GM18505 (cell line): Measurements from ENCODE around the gene PIK3R6.
A peak's percentile ranks its signal among the peaks of the same experiment; 100 is the strongest.

Experiments used
- ATAC-seq: cut with Tn5 transposase; IDR thresholded peaks from one replicate; pipeline ENCODE4 v1.9.1; 2021; ENCODE audit not compliant: unreplicated experiment
- POLR2A ChIP-seq: IDR thresholded peaks from 4 replicates; pipeline ENCODE4 v1.6.1; 2011; ENCODE audit warnings: borderline replicate concordance; ENCODE audit not compliant: insufficient read depth, insufficient read length; ENCODE audit errors: extremely low read depth

The PIK3R6 gene

GRCh38 chr17:8871081-8871581 is 3.7 kb upstream of the PIK3R6 start:
- no peak for TF ChIP-seq POLR2A
- ATAC-seq = no peak

GRCh38 chr17:8870406-8871040 is 3.0 kb upstream of the PIK3R6 start:
- ATAC-seq = no peak
- TF ChIP-seq POLR2A = no peak

- no peak for ATAC-seq
- TF ChIP-seq POLR2A = no peak
Measured at GRCh38 chr17:8869114-8869815, 1.8 kb upstream of the PIK3R6 start.

- TF ChIP-seq POLR2A = no peak
- ATAC-seq = no peak
Measured at GRCh38 chr17:8868529-8868951, 1.1 kb upstream of the PIK3R6 start.

GRCh38 chr17:8868092-8868491 is 618 bp upstream of the PIK3R6 start:
- TF ChIP-seq POLR2A = no peak
- no peak for ATAC-seq

- no peak for TF ChIP-seq POLR2A
- no peak for ATAC-seq
Measured at GRCh38 chr17:8865811-8866210, 1.7 kb downstream of the PIK3R6 start.

- TF ChIP-seq POLR2A = no peak
- no peak for ATAC-seq
Measured at GRCh38 chr17:8865385-8865784, 2.1 kb downstream of the PIK3R6 start.

- peak; percentile 18 for TF ChIP-seq POLR2A
- no peak for ATAC-seq
Measured at GRCh38 chr17:8862213-8863056, 5.0 kb downstream of the PIK3R6 start.

- no peak for ATAC-seq
- no peak for TF ChIP-seq POLR2A
Measured at GRCh38 chr17:8861495-8862181, 5.8 kb downstream of the PIK3R6 start.

GRCh38 chr17:8859804-8860430 is 7.6 kb downstream of the PIK3R6 start:
- no peak for ATAC-seq

GRCh38 chr17:8859027-8859803 is 8.3 kb downstream of the PIK3R6 start:
- no peak for ATAC-seq
- no peak for TF ChIP-seq POLR2A

More at GRCh38 chr17:8859804-8860430, 7.6 kb downstream of the PIK3R6 start:
- no peak for TF ChIP-seq POLR2A

- TF ChIP-seq POLR2A = peak; percentile 15
- ATAC-seq = no peak
Measured at GRCh38 chr17:8857919-8858318, 9.6 kb downstream of the PIK3R6 start.
